Glutamatergic neuron (in vitro differentiated cells): ENCODE data around the gene VPS25. TPM values are rescaled to one million over a fixed set of nuclear protein-coding genes. Genes with fewer than 3 reads are reported as not detected.
"Not testable (repeated sequence)": the region's sequence is repeated elsewhere in the genome, so short reads cannot be mapped to it uniquely, and the experiment has no call there.

Experiments
- DNase-seq: peaks from one replicate; pipeline ENCODE4 v3.0.0; 2022
- H3K27ac Mint-ChIP-seq: one replicate; pipeline ENCODE4 v1.8.0; 2020; ENCODE audit warnings: mild to moderate bottlenecking, mixed read lengths, inconsistent platforms; ENCODE audit not compliant: unreplicated experiment
- H3K27me3 Mint-ChIP-seq: one replicate; pipeline ENCODE4 v1.8.0; 2020; ENCODE audit warnings: mild to moderate bottlenecking, moderate library complexity, mixed read lengths, inconsistent platforms; ENCODE audit not compliant: unreplicated experiment
- H3K36me3 Mint-ChIP-seq: one replicate; pipeline ENCODE4 v1.8.0; 2020; ENCODE audit warnings: mild to moderate bottlenecking, mixed read lengths, inconsistent platforms; ENCODE audit not compliant: unreplicated experiment
- H3K4me1 Mint-ChIP-seq: one replicate; pipeline ENCODE4 v1.8.0; 2020; ENCODE audit warnings: mild to moderate bottlenecking, low read depth, mixed read lengths, inconsistent platforms; ENCODE audit not compliant: unreplicated experiment
- H3K4me3 Mint-ChIP-seq: one replicate; pipeline ENCODE4 v1.8.0; 2020; ENCODE audit warnings: mild to moderate bottlenecking, mixed read lengths, inconsistent platforms; ENCODE audit not compliant: unreplicated experiment
- H3K9me3 Mint-ChIP-seq: one replicate; pipeline ENCODE4 v1.8.0; 2020; ENCODE audit warnings: mild to moderate bottlenecking, moderate library complexity, mixed read lengths, inconsistent platforms; ENCODE audit not compliant: unreplicated experiment
- total RNA-seq: library from RNA; stranded (reverse); fragmentation: NEBNext Ultra II Directional; extraction: Animal tissue kit (Norgen Biotek cat#: 25700); gene quantifications from one replicate; pipeline ENCODE4 v1.2.1, GENCODE V29; 2021; ENCODE audit not compliant: unreplicated experiment
- TF ChIP-seq, protein P1 (sequence below): fragments of 200-600 bp; sonication (generic); IDR thresholded peaks from one replicate; pipeline ENCODE4 v1.5.0; 2021; ENCODE audit not compliant: partially characterized antibody, unreplicated experiment

VPS25 gene
- total RNA-seq, 1 donor from 2014 or later = 84.3 TPM

DNA sequence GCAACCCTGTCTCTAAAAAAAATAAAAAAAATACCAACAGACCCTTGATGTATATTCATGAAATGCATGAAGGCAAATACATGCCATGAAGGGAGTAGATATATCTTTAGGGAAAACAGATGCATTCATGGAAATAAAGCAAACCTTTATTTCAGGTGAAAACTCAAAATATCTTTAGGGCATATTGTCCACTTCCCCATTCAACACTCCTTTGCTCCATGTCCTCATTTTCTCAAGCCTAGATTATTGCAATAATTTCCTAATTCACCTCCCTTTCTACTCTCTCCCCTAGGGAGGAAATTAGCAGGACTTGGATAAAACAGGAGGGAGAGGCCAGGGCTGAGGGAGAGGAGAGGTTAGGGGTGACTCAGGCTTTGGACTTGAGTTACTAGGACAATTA is 5.7 kb upstream of the VPS25 start:
- Mint-ChIP-seq H3K36me3 (no peaks in the 10 kb centered on the region), H3K9me3 (no peaks in the 10 kb centered on the region), H3K4me3 (no peak overlapping the region), H3K4me1 (peaks cover 5% of the 10 kb centered on the region), H3K27me3 (peaks cover 10% of the 10 kb centered on the region), H3K27ac (no peak overlapping the region)
- DNase-seq = no peak
- TF ChIP-seq, protein P1, sequence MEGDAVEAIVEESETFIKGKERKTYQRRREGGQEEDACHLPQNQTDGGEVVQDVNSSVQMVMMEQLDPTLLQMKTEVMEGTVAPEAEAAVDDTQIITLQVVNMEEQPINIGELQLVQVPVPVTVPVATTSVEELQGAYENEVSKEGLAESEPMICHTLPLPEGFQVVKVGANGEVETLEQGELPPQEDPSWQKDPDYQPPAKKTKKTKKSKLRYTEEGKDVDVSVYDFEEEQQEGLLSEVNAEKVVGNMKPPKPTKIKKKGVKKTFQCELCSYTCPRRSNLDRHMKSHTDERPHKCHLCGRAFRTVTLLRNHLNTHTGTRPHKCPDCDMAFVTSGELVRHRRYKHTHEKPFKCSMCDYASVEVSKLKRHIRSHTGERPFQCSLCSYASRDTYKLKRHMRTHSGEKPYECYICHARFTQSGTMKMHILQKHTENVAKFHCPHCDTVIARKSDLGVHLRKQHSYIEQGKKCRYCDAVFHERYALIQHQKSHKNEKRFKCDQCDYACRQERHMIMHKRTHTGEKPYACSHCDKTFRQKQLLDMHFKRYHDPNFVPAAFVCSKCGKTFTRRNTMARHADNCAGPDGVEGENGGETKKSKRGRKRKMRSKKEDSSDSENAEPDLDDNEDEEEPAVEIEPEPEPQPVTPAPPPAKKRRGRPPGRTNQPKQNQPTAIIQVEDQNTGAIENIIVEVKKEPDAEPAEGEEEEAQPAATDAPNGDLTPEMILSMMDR = no peak

GRCh38 chr17:42768006-42768405 is 5.2 kb upstream of the VPS25 start:
- H3K27me3 Mint-ChIP-seq, H3K4me1 Mint-ChIP-seq, H3K4me3 Mint-ChIP-seq, H3K36me3 Mint-ChIP-seq, DNase-seq, H3K9me3 Mint-ChIP-seq, H3K27ac Mint-ChIP-seq: not testable (repeated sequence)

- H3K4me3 Mint-ChIP-seq = not testable (repeated sequence)
These were observed 3.3 kb upstream of the VPS25 start for GRCh38 chr17:42769964-42770363.

GRCh38 chr17:42772945-42773289 is 332 bp upstream of the VPS25 start:
- DNase-seq = no peak
- Mint-ChIP-seq H3K36me3 (no peaks in the 10 kb centered on the region), H3K4me1 (peaks cover 8% of the 10 kb centered on the region), H3K9me3 (no peaks in the 10 kb centered on the region), H3K27me3 (peaks cover 8% of the 10 kb centered on the region), H3K27ac (peak overlapping the region; percentile 98), H3K4me3 (peak overlapping the region; percentile 100)
- TF ChIP-seq, protein P1 = no peak

More at GRCh38 chr17:42769964-42770363, 3.3 kb upstream of the VPS25 start:
- not testable (repeated sequence) for H3K36me3 Mint-ChIP-seq, H3K9me3 Mint-ChIP-seq, H3K4me1 Mint-ChIP-seq, DNase-seq, H3K27ac Mint-ChIP-seq
- H3K27me3 Mint-ChIP-seq = peaks cover 13% of the 10 kb centered on the region

DNA sequence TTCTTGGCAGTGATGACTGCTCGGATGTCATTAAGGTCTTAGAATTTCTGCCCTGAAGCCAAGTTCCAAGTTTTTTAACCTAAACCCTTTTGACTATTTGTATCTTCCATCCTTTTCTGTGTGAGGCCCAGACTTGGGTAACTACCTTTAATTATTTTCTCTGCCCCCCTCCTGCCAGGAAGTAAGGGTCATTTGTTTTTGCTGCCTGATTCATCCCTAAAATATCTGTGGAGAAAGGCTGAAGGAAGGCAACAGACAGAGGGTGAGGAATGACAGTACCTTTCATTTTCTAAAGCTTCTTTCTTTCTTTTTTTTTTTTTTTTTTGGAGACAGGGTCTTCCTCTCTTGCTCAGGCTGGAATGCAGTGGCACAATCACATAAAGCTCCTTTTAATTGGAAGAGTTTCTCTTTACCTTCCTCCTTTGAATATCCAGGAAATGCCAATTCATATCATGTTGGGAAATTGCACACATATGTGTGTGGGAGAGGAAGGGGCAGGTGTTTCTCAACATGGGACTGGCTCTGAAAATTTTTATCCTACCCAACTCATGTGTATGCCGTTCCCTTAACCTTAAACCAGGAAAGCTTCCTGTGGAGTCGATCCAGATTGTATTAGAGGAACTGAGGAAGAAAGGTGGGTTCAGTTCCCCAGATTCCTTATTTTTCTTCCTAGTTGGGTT is 957 bp downstream of the VPS25 start:
- Mint-ChIP-seq H3K4me3 (peak overlapping the region; percentile 100), H3K27ac (peak overlapping the region; percentile 98), H3K27me3 (peaks cover 5% of the 10 kb centered on the region)

DNA sequence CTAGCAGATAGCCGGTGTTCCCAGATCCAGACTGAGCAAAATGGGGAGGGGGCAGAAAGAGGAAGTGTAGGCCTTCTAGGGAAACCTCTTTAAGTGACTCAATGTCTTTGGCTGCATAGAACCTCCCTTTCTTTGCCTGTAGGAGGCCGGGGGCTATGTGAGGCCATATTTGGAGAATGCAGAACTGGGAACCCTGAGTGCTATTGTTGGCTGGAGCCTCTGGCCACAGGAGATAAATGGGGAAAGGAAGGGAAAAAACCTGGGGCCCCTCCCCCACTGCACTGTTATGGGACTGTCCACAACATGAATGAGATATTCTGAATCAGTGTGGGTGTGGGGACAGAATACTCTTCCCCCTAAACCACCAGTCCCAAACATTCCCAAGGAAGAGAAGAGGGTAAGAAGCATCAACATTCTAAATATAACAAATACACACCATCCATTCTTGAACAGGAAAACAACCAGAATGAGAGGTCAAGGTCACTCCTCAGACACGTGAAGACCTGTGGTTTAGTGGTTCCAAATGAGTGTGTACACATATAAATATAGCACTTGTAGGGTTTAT is 2.4 kb downstream of the VPS25 start:
- no peak overlapping the region for H3K27ac Mint-ChIP-seq
- peaks cover 5% of the 10 kb centered on the region for H3K27me3 Mint-ChIP-seq
- no peak overlapping the region for H3K4me3 Mint-ChIP-seq
- peaks cover 8% of the 10 kb centered on the region for H3K4me1 Mint-ChIP-seq
- H3K9me3 Mint-ChIP-seq = no peaks in the 10 kb centered on the region
- TF ChIP-seq, protein P1 = no peak
- no peak for DNase-seq
- no peaks in the 10 kb centered on the region for H3K36me3 Mint-ChIP-seq

More for the DNA sequence above, 957 bp downstream of the VPS25 start:
- no peaks in the 10 kb centered on the region for H3K9me3 Mint-ChIP-seq
- DNase-seq = no peak
- TF ChIP-seq, protein P1 = no peak
- H3K36me3 Mint-ChIP-seq = no peaks in the 10 kb centered on the region
- H3K4me1 Mint-ChIP-seq = peaks cover 8% of the 10 kb centered on the region
